Jurkat, Clone E6-1 (cell line): ENCODE measurements around the gene PTPRN2.
"Not testable (repeated sequence)": the region's sequence is repeated elsewhere in the genome, so short reads cannot be mapped to it uniquely, and the experiment has no call there.

ENCODE experiments used
- DNase-seq: peaks from one replicate; pipeline ENCODE4 v3.0.0-alpha.2; 2011; ENCODE audit warnings: low read depth, low spot score
- H3K4me3 ChIP-seq: 2 replicates; pipeline ENCODE4 v1.5.1; 2011; ENCODE audit warnings: mild to moderate bottlenecking, low read length, control low read depth, moderate library complexity

The PTPRN2 gene

GRCh38 chr7:158524749-158525635, 62.6 kb downstream of the PTPRN2 start:
- no peak for DNase-seq
- H3K4me3 ChIP-seq: no peak overlapping the region

GRCh38 chr7:158524286-158524685, 63.3 kb downstream of the PTPRN2 start:
- DNase-seq: peak; percentile 83
- not testable (repeated sequence) for H3K4me3 ChIP-seq

GRCh38 chr7:158523877-158524276, 63.7 kb downstream of the PTPRN2 start:
- DNase-seq: peak; percentile 78
- H3K4me3 ChIP-seq: not testable (repeated sequence)

- H3K4me3 ChIP-seq: not testable (repeated sequence)
- DNase-seq: peak; percentile 64
These were observed 64.3 kb downstream of the PTPRN2 start for GRCh38 chr7:158523165-158523856.

GRCh38 chr7:158521795-158522194, 65.8 kb downstream of the PTPRN2 start:
- not testable (repeated sequence) for DNase-seq, H3K4me3 ChIP-seq

GRCh38 chr7:158520825-158521224, 66.8 kb downstream of the PTPRN2 start:
- no peak for DNase-seq
- H3K4me3 ChIP-seq: no peak overlapping the region

GRCh38 chr7:158519633-158520174, 67.9 kb downstream of the PTPRN2 start:
- no peak for DNase-seq
- H3K4me3 ChIP-seq: no peak overlapping the region

GRCh38 chr7:158518980-158519632, 68.5 kb downstream of the PTPRN2 start:
- no peak for DNase-seq
- H3K4me3 ChIP-seq: no peak overlapping the region

- DNase-seq: no peak
- no peak overlapping the region for H3K4me3 ChIP-seq
These were observed 70.1 kb downstream of the PTPRN2 start for GRCh38 chr7:158517571-158517970.

- H3K4me3 ChIP-seq: no peak overlapping the region
- no peak for DNase-seq
These were observed 70.6 kb downstream of the PTPRN2 start for GRCh38 chr7:158517072-158517471.

- H3K4me3 ChIP-seq: no peak overlapping the region
- no peak for DNase-seq
These were observed 71.1 kb downstream of the PTPRN2 start for GRCh38 chr7:158516524-158516923.

GRCh38 chr7:158512869-158513268, 74.8 kb downstream of the PTPRN2 start:
- no peak for DNase-seq
- H3K4me3 ChIP-seq: no peak overlapping the region

- no peak for DNase-seq
- H3K4me3 ChIP-seq: no peak overlapping the region
These were observed 75.6 kb downstream of the PTPRN2 start for GRCh38 chr7:158512042-158512441.

GRCh38 chr7:158508802-158509385, 78.7 kb downstream of the PTPRN2 start:
- DNase-seq: peak; percentile 89
- peak overlapping the region; percentile 40 for H3K4me3 ChIP-seq

- DNase-seq: peak; percentile 86
- H3K4me3 ChIP-seq: peak overlapping the region; percentile 37
These were observed 79.3 kb downstream of the PTPRN2 start for GRCh38 chr7:158508321-158508720.

GRCh38 chr7:158507917-158508316, 79.7 kb downstream of the PTPRN2 start:
- no peak for DNase-seq
- H3K4me3 ChIP-seq: peak overlapping the region; percentile 37

GRCh38 chr7:158507175-158507574, 80.4 kb downstream of the PTPRN2 start:
- DNase-seq, H3K4me3 ChIP-seq: not testable (repeated sequence)

- DNase-seq: no peak
- no peak overlapping the region for H3K4me3 ChIP-seq
These were observed 81.0 kb downstream of the PTPRN2 start for GRCh38 chr7:158506626-158507025.

GRCh38 chr7:158505683-158506082, 81.9 kb downstream of the PTPRN2 start:
- DNase-seq: no peak
- H3K4me3 ChIP-seq: no peak overlapping the region
